Tibial nerve (tissue), 4 donors: Measurements from ENCODE around the gene OSBP.

Experiments used
- CTCF ChIP-seq, 5 experiments: fragments of 200-600 bp in 3 of 5; fragments of 450-650 bp in 2 of 5; sonication (generic) in 3 of 5; IDR thresholded peaks; one replicate each; pipeline ENCODE4 v1.5.1; 2016 to 2019; ENCODE audit warnings: antibody characterized with exemption in 5 of 5, mild to moderate bottlenecking in 3 of 5, moderate library complexity in 2 of 5
- EP300 ChIP-seq, 2 donors: sonication (generic); formaldehyde crosslinking; IDR thresholded peaks; one replicate each; pipeline ENCODE4 v1.6.1; 2017; ENCODE audit warnings: antibody characterized with exemption in 2 of 2, mild to moderate bottlenecking in 1 of 2
- POLR2A ChIP-seq, 2 donors: fragments of 450-650 bp; IDR thresholded peaks; one replicate each; pipeline ENCODE4 v1.6.1; 2017; ENCODE audit warnings: antibody characterized with exemption in 2 of 2, mild to moderate bottlenecking in 2 of 2, moderate library complexity in 2 of 2

GRCh38 chr11:59584294-59584693 lies 31.3 kb downstream of the OSBP start:
- no peak for TF ChIP-seq CTCF (IDR thresholded peaks at IDR 0.05)
- TF ChIP-seq POLR2A (IDR thresholded peaks at IDR 0.05), result no peak
- TF ChIP-seq EP300 (IDR thresholded peaks at IDR 0.05), result no peak
